Fibroblast of peridontal ligament (primary cell): ENCODE measurements around the gene MRPL34.
A peak's percentile ranks its signal among the peaks of the same experiment; 100 is the strongest.

ENCODE experiments used
- DNase-seq: peaks from one replicate; pipeline ENCODE4 v3.0.0-alpha.2; 2010; ENCODE audit errors: extremely low read depth

The MRPL34 gene

DNA sequence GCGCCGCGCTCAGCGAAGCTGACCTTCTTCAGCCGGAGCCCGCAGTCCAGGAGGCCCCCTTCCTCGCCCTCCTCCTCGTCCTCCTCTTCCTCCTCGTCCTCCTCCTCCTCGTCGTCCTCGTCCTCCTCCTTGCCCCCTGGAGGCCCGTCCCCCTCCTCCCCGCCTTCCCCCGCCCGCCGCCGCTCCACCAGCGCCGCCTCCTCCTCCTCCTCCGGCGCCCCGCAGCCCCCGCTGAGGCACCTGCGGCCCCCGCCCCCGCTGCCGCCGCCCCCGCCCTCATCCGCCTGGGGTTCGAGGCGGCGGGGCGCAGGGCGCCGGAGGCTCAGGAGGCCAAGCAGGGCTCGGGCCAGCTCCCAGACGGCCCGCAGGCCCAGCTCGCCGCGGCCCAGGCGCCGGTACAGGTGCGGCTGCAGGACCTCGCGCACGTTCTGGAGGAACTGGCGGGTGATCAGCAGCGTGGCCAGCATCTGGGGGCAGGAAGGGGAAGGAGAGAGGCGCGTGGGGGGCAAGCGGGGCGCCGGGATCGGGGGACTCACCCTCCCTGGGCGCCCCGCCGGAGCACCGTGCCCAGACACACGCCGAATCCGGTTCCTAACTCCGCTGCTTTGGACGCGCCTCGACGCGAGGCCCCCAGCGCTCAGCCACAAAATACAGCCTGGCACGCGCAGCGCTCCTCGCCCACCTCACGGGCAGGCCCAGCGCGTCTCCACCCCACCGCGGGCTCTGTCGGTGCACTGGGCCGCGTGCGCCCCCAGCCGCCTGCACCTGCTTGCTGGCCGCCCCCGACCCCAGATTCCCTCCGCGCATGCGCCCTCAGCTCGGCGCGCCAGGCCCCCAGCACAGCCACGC lies 23.1 kb downstream of the MRPL34 start:
- no peak for DNase-seq

DNA sequence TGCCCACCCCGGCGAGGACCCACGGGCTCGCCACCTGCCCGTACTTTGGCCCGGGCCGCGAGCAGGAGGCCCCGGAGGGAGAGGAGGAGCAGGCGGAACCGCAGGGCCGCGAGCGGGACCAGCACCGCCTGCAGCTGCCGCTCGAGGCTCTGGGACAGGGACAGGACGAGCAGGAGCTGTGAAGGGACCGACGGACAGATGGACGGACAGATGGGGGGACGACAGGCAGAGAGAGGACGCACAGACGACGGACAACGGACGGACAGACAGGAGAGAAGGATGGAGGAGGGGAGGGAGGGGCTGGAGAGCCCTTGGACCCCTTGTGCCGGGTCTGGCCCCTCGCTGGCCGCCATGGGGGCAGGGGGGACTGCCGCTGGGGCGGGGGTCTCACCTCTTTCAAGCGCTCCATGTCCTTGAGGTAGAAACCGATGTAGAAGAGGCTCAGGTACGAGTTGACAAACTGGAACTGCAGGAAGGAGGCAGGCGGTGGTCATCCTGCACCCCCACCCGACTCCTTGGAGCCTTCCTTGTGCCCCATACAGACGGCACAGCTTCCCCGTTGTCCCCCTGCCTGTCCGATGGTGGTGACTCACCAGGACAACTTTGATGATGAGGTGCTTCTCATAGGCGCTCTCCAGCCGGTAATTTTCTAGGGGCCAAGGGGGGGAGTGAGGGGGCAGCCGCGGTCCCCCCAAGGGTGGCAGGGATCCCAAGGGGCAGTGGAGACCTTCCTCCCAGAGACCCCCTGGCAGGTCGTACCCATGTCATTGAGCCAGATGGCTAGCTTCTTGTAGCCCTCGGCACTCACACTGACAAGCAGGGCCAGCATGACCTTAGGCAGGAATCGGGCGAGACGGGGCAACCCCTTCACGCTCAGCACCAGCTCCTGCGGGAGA lies 23.9 kb downstream of the MRPL34 start:
- no peak for DNase-seq

DNA sequence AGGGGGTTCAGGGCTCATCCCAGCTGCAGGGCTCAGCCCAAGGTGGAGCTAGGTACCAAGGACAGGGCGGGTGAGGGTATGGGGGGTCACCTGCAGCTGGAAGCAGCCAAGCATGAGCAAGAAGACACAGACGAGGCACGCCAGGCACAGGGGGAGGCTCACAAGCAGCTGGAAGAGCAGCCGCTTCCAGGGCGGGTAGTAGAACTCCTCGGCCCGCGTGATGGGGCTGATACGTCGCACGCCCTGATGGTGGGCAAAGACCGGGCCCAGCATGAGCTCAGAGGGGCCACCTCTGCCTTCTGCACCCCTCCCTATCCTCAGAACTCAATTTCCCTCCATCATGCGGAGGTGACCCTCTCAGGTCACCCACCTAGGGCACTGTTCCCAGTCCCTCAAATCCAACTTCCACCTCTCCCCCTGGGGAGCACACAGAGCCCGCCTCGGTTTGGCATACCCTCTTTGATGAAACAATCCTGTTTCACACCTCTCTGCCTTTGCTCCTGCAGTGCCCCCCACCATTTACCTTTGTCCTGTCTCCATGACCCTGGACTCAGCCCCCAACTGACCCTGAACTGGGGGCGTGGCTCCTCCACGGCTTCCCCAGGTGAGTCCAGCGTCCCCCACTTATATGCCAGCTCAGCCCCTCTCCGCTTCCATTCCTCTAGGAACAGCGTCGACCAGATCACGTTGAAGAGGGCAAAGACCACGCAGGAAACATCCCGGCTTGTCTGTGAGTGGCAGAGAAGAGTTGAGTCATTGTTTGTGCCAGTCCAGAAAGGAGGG lies 24.8 kb downstream of the MRPL34 start:
- DNase-seq: no peak

DNA sequence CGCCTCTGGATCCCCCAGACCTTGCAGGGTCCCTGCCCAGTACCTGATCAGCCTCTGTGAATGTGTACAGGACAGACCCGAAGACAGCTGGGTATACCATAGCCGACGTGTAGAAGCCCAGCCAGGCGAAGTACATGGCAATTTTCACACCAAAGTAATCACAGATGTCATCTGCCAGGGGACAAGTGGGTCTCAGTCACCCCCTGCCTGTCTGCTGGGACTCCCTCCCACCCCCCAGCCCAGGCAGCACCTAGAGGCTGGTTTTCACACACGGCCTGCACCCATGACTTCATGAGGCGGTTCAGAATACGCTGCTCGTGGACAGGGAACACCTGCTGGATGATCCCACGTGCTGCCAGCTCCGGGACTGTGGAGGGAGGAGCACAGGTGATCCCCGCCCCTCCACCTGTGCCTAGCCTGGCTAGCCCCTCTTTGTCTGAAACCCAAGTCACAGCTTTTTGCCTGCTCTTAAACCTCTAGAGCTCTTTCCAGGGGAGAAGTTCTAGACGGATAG lies 25.4 kb downstream of the MRPL34 start:
- no peak for DNase-seq

DNA sequence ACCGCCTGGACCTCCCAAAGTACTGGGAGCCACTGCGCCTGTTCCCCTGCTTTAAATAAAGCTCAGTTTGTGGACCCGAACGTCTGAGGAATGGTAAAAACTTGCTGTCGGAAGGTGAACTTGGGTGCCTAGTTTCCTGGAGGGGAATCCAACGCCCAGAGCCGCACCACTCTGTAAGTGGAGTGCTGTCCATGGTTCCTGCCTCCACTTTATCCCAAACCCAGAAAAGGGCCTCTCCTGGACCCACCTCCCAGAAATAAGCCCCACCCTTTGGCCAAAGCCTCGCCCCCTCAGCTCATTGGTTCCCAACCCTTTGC lies 26.6 kb downstream of the MRPL34 start:
- no peak for DNase-seq

DNA sequence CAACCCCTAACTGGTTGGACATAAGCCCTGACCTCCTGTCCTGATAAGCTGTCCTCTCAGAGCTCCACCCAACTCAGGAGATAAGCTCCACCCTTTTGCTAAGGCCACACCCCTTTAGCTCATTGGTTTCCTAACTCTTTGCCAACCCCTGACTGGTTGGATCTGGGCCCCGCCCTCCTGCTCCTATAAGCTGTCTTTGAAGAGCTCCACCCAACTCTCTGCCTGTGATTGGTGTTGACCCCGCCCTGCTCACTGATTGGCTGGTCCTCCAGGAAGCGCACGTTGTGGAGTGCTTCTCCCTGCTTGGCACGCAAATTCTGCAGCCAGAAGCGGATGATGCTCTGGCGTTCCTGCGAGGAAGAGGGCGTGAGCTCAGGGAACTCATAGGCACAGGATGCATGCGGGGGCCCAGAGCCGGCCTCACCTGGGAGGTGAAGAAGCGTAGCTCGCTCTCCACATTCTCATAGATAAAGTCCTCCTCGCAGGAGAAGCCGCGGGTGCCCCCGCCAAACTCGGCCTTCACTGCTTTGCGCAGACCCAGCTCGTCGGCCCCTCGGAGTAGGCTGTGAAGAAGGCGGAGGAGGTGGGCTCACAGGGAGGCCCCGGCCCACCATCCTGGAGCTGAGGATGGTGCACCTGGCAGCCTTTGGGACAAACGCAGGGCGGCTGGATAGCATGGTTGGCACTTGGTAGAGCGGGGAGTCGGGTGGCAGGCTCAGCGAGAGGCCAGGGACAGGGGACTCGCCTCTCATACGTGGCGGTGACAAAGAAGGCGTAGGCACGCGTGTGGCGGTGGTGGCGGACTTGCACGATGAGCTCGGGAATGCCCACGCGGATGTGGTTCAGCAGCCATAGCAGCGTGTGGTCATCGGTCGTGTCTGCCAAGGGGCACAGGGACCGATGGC lies 27.3 kb downstream of the MRPL34 start:
- DNase-seq: no peak

DNA sequence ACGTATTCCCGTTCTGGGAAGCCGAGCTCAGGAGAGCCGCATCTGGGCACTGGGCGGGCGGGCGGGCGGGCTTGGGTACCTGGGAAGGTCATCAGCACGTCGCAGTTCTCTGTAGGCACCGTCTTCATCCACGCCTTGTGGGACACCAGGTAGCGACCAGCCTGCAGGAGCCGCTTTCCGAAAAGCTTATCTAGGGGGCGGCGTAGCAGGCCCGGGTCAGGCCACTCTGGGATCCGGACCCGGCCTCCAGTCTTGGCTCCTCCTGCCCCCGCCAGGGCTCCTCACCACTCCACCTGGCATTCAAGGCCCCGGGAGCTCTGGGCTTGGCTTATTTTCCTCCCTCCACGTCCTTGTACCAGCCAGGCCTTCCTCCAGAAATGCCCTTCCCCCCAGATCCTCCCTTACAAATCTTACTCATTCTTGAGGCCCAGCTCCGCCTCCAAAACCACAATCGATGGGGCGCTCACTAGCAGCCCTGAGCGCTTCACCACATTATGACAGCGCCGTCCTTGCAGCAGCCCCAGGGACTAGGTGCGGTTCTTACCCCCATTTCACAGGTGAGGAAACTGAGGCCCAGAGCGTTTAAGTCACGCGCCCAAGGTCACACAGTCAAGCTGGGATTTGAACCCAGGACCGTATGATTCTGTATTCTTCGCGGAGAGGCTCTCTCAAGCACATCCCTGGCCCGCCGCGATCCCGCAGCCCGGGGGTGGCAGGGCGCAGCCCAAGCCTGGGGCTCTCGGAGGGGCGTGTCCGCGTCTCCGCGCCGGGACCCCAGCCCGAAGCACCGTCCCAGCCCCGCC lies 28.1 kb downstream of the MRPL34 start:
- DNase-seq: peak; percentile 73

DNA sequence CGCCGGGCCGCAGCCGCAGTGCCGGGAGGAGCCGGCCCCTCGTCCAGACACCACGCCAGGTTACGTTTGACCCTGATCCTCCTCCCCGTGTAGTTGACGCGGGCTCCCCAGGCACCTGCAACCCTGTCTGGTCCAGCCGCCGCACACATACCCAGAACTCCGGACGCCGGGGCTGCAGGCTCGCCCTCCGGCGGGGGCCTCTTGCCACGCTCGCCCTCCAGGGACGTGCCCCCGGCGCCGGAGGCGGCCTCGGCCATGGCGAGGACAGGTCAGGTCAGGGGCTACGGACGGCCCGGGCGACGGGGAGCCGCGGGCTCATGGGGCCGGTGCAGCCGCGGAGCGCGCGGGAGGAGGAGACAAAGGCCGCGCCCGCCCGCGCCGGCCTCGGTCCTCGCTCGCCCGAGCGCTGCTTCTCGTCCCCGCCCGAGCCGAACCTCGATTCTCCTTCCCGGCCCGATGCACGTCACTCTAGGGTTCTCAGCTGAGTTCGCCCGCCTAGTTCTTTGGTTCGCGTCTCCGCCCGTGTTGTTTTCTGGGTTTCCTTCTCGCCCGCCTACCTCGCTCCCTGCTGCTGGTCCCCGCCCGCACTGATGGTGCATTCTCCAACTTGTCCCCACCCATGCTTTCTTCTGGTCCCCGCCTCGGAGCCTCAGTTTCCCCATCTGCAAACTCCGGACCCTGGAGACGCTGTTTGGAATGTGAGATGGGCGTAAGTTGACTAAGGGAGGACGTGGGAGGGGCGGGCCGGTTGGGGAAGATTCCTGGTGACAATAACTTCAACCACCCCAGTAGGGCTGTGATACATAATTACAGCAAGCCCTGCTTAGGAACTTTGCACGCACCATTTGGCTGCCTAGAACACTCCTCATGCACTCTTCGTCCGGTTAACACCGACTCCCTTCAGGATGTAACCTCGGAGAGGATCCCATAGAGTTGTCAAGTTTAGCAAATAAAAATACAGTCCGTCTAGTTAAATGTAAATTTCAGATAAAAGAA lies 29.0 kb downstream of the MRPL34 start, which contains the start of gene ANO8:
ANO8 (minus strand) TSS at position 442 of the 996 bp plus-strand sequence; CDS start at position 257, 185 bp downstream.
- peak; percentile 99 for DNase-seq

DNA sequence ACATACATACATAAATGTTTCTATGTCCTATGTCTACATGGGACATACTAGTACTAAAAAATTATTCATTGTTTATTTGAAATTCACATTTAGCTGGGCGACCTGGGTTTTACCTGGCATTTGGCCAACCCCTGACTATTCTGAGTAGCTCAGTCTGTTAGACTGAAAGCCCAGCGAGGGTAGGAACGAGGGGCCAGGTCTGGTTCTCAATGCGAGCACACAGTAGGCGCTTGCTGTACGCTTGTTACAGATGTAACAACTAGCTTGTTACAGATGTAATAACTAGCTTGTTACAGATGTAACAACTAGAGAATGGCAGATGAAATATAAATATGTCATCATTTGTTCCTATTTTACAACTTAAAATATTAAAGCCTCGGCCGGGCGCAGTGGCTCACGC lies 29.9 kb downstream of the MRPL34 start:
- no peak for DNase-seq

DNA sequence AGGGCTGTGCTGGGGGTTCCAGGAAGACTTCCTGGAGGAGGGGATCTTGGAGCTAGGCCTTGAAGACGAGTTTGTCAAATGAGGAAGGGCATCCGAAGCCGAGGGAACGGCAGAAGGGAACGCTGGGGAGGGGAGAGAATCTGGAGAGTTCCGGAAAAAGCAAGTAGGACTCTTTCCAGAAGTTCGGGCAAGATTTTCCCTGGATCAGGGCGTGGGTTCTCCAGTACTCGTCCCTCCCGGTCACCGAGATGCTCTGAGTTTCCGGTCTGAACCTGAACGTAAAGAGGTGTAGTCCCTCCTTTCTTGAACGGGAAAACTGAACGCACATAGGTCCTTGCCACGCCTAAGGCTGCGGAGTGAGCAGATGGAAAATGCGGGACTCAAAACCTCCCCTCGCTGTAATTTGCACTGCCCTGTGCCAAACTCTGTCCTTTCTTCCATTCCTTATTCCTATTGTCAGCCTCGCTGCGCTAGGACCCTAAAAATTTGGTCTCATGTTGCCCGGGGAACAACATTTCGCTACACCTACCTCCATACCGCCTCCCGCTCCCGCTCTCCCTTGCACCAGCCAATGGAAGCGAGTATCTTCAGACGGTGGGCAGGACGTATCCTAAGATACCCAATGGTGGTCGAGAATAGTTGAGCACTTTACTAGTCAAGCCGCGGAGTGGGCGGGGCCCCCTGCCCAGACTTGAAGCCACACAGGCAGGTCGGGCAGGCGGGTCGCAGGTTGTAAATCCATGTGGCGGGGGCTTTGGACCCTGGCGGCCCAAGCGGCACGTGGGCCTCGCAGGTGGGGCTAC lies 31.4 kb downstream of the MRPL34 start, which contains the start of gene GTPBP3:
GTPBP3 (plus strand) TSS at position 682 of the 803 bp plus-strand sequence; CDS start at position 741, 59 bp downstream.
- DNase-seq: peak; percentile 98

DNA sequence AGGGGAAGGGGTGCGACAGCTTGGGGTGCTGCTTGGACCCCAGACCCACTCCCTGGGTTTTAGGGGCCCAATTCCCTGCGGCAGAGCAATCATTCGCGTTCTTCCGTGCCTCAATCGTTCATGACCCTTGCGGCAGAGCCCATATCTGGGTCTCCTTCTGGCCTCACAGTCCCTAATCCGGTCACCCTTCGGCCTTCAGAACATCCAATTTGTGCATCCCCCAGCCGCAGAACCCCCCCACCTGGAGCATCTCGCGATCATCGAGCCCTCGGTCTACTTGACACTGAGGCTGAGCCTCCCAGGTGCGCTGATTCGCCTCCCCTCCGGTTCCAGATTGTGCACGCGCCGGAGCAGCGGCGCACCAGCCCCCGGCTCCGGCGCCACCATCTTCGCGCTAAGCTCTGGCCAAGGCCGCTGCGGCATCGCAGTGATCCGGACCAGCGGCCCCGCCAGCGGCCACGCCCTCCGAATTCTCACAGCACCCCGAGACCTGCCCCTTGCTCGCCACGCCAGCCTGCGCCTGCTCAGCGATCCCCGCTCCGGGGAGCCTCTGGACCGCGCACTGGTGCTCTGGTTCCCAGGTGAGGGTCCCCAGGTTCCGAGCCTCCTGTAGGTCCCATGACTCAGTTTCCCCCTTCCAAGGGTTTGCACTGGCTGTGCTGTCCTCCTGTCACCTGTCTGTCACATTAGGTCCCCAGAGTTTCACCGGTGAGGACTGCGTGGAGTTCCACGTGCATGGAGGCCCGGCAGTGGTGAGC lies 32.2 kb downstream of the MRPL34 start:
- DNase-seq: no peak

DNA sequence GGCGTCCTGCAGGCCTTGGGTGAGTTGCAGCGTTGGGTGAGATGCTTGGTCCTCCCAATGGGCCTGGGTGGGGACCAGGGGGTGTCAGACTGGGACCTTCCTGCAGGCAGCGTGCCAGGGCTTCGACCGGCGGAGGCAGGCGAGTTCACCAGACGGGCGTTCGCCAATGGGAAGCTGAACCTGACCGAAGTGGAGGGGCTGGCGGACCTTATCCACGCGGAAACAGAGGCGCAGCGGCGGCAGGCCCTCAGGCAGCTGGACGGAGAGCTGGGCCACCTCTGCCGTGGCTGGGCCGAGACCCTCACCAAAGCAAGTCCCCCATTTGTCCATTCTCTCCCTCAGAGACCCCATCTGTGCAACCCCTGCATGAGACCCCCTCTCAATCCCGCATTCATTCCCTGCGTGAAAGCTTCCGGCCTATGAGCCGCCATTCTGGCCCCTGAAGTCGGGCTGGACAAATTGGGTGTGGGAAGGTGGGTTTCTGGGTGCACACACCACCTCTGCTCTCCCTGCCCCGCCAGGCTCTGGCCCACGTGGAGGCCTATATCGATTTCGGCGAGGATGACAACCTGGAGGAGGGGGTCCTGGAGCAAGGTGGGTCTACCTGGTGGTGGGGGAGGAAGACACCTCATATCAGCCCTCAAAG lies 32.9 kb downstream of the MRPL34 start:
- DNase-seq: no peak

DNA sequence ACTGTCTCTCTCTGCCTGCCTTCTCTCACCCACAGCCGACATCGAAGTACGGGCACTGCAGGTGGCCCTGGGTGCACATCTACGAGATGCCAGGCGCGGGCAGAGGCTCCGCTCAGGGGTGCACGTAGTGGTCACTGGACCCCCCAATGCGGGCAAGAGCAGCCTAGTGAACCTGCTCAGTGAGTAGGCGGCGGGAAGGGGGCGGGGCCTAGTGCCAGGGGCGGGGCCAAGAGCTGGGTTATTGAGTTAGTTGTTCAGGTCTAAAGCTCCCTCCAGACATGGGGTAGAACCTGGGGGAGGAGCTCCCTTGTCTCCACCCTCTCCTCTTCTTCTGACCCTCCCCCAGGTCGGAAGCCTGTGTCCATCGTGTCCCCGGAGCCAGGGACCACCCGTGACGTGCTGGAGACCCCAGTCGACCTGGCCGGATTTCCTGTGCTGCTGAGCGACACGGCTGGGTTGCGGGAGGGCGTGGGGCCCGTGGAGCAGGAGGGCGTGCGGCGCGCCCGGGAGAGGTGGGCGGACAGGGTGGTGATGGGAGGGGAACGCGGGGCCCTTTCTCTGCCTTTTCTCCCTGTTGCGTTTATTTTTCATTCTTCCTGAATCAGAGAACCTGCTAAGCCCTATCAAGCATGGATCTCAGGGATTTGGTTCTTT lies 33.5 kb downstream of the MRPL34 start:
- DNase-seq: no peak

DNA sequence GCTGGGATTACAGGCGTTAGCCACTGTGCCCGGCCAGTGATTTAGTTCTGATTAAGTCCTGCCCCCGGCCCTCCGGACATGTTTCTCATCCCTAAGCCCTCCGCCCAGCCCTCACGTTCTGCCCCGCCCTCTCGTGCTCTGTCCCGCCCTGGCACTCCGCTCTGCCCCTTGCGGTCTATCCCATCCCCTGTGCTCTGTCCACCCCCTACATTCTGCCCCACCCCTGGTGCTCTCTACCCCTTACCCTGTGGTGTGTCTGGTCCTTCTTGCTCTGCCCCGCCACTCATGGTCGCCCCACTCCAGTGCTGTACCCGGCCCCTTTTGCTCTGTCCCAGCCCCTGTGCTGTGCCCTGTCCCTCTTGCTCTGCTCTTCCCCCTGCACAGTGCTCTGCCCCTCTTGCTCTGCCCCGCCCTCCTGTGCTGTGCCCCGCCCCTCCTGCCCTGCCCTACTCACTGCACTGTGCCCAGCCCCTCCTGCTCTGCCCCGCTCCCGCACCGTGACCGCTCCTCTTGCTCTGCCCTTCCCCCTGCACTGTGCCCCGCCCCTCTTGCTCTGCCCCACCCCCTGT lies 34.7 kb downstream of the MRPL34 start:
- no peak for DNase-seq

DNA sequence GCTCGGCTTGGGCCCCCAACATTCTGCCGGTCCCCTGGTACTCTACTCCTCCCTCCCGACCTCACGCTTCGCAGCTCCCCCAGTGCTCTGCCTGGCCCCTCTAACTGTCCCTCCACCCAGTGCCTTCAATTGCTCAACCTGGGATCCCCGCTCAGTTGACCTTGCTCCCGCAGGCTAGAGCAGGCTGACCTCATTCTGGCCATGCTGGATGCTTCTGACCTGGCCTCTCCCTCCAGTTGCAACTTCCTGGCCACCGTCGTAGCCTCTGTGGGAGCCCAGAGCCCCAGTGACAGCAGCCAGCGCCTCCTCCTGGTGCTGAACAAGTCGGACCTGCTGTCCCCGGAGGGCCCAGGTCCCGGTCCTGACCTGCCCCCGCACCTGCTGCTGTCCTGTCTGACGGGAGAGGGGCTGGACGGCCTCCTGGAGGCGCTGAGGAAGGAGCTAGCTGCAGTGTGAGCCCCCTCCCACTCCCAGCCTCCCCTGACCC lies 35.2 kb downstream of the MRPL34 start:
- DNase-seq: no peak
